GM18507 (cell line): Measurements from ENCODE around the gene NPM3.

Experiments
- DNase-seq: peaks from one replicate; pipeline ENCODE4 v3.0.0; 2011; ENCODE audit warnings: low read depth; ENCODE audit not compliant: insufficient read length; ENCODE audit errors: extremely low spot score
- FAIRE-seq: peaks from 2 replicates; lab custom pipeline; 2011; peaks lifted over from hg19 to GRCh38; lab: Jason Lieb, UNC

The NPM3 gene, protein sequence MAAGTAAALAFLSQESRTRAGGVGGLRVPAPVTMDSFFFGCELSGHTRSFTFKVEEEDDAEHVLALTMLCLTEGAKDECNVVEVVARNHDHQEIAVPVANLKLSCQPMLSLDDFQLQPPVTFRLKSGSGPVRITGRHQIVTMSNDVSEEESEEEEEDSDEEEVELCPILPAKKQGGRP

DNA sequence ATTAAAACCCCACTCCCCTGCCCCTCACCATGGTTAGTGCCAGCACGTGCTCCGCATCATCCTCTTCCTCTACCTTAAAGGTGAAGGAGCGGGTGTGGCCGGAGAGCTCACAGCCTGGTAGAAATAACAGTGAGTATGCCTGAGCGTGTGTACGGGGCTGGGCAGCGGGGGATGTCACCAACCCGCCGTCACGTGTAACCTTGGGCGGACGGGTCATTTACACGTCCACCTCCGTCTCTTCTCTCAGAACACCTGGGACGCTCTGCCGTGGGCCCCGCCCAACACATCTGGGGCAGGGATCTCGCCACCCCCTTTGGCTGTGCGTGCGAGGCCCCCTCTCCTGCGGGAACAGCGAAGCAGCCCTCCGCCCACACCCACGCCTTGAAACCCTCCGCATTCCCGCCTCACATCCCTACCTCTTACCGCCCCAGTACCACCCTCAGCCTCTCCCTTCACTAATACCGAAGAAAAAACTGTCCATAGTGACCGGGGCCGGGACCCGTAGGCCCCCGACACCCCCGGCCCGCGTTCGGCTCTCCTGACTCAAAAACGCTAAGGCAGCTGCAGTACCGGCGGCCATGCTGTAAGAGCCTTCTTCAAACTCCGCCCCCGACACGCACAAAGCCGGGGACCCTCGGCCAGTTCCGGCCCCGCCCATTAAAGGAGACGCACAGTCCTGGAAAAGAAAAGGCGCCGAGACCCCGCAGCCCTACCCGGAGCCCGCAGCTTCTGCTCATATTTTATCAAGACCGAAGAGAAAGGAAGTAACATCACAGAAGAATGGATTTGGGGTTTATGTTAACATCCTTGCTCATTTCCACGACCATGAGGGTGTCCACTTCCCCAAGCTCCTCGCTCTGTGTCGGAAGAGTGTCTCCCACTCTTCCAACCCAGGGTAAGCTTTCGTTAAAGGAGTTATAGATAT, at the start of gene NPM3:
NPM3 (minus strand) TSS at position 636 of the 925 bp plus-strand sequence; CDS start at position 580, 56 bp downstream.
- DNase-seq (peak; percentile 87), FAIRE-seq (peak; percentile 75)

DNA sequence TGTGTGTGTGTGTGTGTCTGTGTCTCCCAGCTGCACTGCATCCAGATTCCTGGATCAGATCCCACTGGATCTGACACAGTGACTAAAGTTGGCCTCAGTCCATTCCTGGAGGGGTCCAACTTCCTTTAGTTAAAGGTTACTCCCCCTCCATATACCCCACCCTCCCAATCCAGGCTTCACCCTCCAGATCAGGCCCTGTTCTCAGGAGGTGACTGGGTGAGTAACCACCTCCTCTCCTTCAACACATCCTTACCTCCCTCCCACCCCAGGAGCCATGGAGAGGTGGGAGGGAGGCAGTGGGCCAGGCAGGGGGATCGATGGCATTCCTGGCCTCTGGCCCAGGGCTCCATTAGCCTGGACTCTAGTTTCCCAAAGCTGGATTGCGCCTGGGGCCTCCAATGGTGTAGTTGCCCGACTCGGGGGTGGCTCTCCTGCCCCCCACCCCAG, 49.1 kb upstream of the NPM3 start:
- FAIRE-seq: no peak
- DNase-seq: no peak

DNA sequence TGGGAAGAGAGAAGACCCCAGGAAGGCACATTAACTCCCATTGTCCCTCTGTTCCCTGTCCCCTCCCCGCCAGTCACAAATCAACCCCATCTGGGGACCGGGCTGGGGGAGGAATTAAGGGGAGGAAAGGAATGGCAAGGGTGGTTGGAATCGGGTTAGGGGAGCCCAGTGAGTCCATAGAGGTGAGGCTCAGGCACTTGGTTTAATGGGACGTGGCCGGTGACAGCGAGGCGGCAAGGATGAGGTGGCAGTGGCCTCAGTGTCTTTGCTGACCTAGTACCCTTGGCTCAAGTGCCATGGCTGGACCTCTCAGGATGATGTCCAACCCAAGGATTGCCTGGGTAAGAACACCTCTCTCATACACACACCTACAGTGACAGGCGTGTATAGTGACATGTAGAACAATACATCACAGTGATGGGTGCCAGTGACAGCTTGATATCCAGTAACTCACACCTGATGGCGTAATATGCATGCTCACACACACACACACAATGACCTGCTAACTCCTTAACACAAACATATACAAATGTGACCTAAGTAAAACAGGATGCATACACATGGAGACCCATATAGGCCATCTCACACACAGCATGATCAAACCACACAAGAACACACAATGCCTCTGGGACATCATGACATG, 48.0 kb upstream of the NPM3 start:
- DNase-seq (no peak), FAIRE-seq (no peak)

DNA sequence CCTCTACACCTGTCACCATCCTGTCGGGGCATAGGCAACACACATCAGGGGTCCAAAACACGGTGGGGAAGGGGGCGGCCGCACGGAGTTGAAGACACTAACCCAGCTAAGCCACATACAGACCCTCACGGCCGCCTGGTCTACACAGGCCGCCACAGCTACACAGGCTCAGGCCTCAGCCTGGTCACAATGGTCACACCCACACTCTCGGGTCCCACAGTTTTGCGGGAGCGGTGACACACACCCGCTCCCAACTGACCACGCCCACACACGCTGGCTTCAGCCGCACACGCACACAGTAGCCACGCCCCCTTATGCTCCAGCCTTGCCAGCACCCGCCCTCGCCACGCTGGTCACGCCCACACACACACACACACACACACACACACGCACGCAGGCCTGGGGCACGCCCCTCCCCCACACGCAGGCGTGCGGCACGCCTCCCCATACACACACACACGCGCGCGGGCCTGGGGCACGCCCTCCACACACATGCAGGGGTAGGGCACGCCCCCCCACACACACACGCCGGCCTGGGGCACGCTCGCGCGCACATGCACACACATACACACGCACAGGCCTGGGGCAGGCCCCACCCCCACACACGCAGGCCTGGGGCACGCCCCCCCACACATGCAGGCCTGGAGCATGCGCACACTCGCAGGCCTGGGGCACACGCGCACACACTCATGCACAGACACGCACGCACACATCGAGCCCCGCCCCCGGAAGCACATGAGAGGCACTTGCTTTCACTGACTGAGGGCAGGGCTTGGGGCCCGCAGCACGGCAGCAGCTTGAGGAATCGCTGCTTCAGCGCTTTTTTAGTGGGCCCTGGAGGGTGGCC, 47.3 kb upstream of the NPM3 start:
- DNase-seq (peak; percentile 86), FAIRE-seq (peak; percentile 96)

DNA sequence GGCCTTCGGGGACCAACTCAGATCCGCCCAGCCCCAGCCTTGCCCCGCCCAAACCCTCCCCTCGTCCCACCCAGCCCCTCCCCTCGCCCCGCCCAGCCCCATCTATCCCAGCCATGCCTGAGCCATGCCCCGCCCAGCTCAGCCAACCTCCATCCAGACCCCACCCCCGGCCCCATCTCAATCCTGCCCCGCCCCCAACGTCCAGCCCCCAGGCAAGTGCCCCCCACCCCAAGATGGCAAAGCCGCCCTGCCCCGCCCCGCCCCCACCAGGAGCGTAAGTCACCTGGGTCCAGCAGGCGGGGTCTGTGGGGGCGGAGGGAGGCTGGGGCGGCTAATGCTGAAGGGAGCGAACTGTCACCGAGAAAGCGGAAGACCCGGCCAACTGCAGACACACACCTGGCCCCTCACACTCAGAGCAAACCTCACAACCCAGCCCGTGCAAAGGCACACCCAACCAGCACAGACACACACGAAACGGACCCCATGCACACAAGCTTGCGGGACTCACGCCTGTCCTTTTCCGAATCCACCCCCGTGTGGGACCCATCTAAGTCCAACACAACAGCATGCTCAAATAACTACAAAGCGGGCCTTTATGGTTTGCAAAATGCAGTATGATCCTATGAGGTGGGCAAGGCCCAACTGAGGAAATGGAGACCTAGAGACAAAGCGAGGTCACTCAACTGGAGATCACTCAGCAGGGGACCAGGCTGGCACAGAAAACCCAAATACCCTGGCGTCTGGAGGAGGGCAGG, 46.5 kb upstream of the NPM3 start:
- peak; percentile 72 for DNase-seq
- FAIRE-seq: peak; percentile 62

DNA sequence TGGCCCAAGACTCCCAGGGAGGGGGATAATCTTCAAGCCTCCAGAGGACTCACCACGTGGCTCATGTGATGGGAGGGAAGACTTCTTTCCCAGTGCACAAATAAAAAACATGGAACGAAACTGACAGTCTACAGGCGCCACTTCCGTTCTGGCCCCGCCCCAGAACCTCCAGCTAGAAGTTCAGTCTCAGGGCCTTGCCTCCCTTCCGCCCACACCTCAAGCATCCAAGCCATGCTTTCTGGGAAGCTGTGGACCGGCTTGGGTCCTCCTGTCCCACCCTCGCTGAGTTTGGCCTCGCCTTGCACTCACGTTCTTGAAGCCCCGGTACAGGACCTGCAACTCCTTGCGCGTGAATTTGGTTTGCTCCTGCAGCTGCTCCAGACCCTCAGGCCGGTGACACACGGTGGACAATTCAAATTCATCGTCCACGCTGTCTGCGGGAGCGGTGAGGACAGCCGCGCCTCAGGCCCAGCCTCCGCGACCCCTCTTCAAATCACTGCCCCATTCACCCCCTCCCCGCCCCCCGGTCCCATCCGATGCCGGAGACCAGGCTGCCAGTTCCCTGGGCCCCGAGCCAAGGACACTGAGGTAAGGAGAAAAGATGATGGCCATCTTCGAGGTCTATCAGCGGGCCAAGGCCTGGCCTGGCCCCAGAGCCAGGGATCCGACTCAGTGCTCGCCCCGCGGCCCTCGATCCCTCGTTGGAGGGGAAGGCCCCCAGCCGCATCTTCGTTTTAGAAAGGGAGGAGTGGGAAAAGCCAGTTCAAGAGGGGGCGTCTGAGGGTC, 45.7 kb upstream of the NPM3 start:
- DNase-seq (no peak), FAIRE-seq (no peak)

DNA sequence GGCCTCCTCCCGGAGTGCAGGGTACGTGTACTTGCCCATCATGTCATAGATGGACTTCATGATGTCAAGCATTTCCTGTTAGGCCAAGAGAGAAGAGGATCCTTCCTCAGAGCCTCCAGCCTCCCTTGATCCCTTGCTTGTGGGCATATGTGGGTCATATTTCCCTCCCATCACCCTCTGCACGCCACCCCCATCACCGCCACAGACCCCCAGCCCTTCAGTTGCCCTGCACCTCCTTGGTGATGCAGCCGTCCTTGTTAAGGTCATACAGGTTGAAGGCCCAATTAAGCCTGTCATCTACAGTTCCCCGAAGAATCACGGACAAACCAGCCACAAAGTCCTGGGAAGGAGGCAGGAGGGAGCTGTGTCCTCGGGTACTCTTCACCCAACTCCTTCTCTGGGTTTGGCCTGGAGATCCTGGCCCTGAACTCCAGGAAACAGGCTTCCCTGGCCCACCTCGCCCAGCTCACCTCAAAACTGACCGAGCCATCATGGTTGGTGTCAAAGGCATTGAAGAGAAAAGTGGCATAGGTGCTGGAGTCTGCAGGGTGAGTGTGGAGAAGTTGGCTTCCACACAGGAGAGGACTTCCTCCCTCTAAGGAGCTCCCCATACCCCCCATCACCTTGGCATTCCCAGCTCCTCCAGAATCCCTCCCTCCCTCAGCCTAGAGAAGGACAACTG, 44.8 kb upstream of the NPM3 start:
- DNase-seq (no peak), FAIRE-seq (no peak)

DNA sequence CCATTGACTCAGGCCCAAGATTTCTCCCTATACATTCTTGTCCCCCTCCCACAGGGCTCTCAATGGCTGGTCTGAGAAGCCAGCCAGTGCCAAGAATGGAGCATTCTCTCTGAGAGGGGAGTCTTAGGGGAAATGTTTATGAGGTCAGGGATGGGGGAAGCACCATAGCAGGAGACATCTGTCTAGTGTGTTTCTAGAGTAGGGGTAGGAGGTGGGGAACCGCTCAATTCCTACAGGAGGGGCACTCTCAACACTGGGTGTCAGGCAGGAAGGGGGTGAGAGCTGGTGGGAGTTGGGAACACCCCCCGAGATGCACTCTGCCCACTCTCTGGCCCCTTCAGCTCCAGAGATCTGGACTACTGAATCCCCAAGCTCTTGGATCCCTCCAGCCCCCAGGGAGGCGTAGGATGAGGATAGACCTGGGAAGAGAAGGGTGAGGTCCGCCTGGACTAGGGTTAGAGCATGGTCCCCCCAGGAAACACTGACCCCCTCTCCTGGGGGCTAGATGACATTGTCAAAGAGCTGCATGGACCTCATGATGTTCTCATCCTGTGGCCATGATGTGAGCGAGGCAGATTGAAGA, 43.7 kb upstream of the NPM3 start:
- DNase-seq: no peak
- FAIRE-seq: no peak

DNA sequence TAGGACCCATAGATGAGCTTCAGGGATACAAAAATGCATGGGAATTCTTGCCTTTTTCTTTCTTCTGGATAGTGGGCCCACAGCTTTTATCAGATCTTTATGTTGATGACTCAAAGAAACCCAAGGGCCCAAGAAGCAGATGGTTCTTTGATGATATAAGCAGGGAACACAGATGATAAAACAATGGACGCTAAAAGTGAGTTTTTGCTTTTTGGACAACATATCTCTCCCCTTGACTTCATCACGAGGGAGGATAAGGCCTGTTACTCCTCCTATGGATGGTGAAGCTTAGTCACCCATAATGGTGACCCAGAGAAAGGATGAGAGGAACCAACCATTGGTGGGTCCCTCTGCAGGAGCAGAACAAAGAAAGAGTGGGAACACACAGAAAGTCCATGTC, 41.5 kb upstream of the NPM3 start:
- no peak for FAIRE-seq
- no peak for DNase-seq

DNA sequence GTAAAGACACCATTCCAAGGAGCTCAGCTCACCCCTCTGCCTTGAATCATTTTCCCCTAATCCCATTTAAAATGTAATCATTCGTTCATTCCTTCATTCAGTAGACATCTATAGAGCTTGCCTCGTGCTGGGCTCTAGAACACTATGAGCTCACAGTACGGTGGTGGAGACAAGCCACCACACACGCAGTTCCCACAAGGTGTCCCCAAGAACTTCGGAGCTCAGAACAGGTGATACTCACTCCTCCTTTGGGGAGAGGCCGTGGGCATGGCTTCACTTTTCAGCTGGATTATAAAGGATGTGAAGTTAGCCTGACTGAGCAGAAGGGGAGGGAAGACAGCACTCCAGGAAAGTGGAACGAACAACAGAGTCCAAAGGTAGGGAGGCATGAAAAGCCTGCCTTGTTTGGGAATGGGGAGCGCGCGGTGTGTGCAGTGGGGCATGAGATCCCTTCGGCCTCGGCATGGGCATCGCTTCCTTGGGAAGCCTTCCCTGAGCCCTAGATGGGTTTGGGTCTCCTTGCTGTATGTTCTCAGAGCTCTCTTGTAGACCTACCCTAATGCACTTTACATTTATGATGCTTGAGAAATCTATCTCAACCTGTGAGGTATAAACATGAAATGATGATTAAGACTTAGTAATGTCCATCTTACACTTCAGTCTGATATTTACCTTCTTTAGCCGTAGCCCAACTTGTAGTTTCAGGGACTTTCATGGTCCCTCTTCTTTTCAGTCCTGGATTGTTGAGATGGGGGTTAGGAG, 35.8 kb upstream of the NPM3 start:
- FAIRE-seq: no peak
- DNase-seq: no peak

DNA sequence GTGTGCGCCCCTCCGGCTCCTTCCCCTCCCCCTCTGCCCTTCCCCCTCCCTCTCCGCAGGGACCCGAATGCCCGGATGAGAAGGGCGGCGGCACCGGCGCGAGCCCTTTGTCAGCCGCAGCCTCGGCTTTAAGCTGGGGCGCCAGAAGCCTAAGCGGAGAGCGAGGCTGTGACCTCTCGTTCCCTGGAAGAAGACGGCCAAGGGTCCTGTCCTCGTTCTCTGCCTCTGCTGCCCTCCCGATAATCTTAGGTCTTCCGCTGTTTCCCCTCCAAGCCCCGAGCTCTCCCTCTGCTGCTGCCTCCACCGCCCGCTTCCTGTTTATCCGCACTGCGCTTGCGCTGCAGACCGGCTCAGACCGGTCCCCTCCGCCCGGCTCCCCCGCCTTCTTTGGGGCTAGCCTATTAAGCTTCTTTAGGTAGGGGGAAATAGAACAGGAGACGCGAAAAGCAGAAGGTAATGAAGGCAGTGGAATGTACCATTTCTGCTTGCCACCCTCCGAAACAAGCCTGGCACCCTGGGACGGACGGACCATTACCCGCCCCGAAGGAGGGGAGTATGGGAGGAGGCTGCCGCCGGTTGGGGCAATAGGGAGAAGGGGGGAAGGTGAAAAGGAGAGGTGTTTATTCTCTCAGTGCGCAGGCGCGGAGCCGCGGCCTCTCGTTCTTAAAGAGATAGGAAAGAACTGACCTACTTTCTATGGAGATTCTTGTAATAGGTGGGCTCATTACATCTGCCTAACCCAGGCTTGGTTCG, 35.0 kb upstream of the NPM3 start, which contains the start of gene OGA:
OGA (minus strand) TSS at position 326 of the 753 bp plus-strand sequence. CDS start 422 bp downstream, outside the sequence.
- peak; percentile 92 for DNase-seq
- FAIRE-seq: peak; percentile 99

DNA sequence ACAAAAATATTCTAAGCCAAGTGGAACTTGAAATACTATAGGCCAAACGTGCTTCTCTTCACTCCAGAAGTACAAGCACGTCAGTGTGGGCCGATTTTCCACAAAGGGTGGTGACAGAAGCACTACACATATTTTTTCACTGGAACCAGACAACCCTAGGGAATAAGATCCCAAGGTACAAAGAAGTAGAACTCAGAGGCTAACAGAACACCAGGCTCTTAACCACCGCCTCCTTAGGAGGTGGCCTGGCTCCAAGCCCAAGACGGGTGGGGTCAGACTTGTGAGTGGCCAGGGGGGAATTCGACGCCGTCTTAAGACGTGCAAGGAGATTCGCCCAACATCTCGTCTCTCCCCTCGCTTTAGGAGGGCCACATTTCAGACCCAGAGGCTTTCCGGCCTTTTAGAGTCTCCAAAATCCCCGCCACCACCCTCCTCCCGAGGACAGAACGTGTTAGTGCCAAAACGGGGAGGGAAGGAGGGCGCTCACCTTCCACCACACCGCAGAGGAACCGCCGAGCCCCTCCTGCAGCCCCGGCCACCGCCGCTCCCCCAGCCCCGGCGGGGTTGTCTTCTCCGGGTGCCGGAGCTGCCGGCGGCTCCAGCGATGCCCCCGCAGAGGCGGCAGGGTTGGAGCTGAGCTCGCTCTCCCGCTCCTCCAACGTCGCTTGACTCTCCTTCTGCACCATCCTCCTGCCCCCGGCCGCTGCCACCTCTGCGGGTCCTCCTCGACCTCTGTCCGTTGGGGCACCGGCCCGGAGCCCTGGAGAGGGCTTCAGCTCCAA, 34.3 kb upstream of the NPM3 start:
- peak; percentile 5 for FAIRE-seq
- DNase-seq: no peak

DNA sequence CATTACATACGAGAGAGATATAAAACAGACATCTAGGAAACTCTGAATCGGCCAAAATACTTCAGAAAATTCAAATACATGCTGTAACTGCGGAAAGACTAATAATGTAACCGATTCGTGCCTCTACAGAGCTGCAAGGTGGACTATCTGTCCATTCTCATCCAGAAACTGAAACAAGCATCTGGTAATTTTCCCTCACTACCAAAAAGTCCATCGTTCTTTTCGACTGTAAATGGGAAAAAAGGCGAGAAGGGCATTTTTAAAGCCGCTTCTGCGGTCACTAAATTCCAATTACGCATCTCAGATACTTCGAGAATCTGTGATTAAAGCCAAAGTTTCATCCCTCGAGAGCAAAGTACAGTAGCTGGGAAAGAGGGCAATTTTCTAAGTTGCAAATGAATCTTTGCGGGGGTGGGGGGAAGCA, 33.7 kb upstream of the NPM3 start:
- DNase-seq: no peak
- no peak for FAIRE-seq

DNA sequence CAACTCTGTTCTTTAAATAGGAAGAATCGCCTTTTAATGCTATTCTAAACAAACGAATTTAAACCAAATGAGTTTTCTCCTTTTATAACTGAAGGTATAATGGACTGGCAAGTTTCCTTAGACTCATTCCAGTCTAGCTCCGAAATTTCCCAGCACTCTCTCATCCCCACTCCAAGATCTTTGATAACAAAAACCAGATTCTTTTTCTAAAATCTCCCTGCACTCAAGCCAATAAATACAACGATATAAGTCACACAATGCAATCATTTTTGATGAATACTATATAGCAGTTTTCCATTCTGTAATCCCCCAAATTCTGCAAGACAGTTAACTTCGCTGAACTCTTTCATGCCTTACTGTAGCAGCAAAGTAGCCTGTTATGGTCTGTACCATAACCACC, 33.1 kb upstream of the NPM3 start:
- FAIRE-seq (no peak), DNase-seq (no peak)

DNA sequence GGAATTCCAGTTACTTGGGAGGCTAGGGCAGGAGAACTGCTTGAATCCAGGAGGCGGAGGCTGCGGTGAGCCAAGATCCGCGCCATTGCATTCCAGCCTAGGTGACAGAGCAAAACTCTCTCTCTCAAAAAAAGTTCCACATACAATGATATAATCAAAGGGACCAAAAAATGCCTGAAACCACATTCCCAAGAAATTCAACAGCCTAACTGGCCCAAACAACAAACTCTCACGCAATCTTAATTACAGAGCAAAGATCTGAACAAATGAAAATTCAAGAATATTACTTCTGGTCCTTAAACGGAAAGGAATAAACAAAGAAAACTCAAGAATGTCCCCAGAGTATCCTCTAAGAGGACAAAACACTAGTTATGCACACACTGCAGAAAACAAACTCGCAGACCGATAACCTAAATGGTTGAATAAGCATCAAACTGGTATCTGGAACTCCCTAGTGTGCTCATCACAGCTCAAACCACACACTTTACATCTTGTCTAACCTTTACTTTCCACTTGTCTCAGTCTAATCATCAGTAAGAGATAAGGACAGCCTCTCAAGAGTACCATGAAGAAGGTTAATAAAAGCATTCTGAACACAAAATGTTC, 31.3 kb upstream of the NPM3 start:
- FAIRE-seq: peak; percentile 82
- DNase-seq: no peak
